ENCODE results near the gene WAS. TPM values are rescaled to one million over a fixed set of nuclear protein-coding genes. Genes with fewer than 3 reads are reported as not detected.

The WAS gene
- polyA plus RNA-seq (2013, experiment 1 of 2): 0.35 TPM
- 0.32 TPM for polyA plus RNA-seq (2013, experiment 2 of 2)

- Histone ChIP-seq H3K18ac (ENCODE audit: low read length) (no peak within 1 kb of the TSS), H2AK5ac (ENCODE audit: low read depth, low read length) (no peak within 1 kb of the TSS), H3K23ac (ENCODE audit: low read depth, low read length, poor library complexity) (no peak within 1 kb of the TSS), H3K4me2 (ENCODE audit: insufficient read depth, low read length, poor library complexity, severe bottlenecking) (no peak within 1 kb of the TSS), H2BK120ac (ENCODE audit: low read depth, low read length) (no peak within 1 kb of the TSS), H3K9ac (ENCODE audit: low read depth, low read length, poor library complexity) (no peak within 1 kb of the TSS), H2BK15ac (ENCODE audit: low read length) (no peak within 1 kb of the TSS), H4K91ac (ENCODE audit: low read depth, low read length, poor library complexity) (no peak within 1 kb of the TSS), H3K79me1 (ENCODE audit: low read depth, low read length) (no peaks in the 10 kb centered on the region), H3K36me3 (replicated peaks in 1 of 2; ENCODE audit: control insufficient read depth in 2 of 2, insufficient read depth in 2 of 2, low read length in 2 of 2) (no peaks in the 10 kb centered on the region), H3K4me1 (ENCODE audit: control insufficient read depth in 2 of 2, insufficient read depth in 1 of 2, low read depth in 1 of 2, low read length in 2 of 2) (peaks cover 0 to 11% of the 10 kb centered on the region in 2 donors), H3K14ac (ENCODE audit: low read length) (no peak within 1 kb of the TSS), H2BK5ac (ENCODE audit: low read length) (no peak within 1 kb of the TSS), H3K4me3 (ENCODE audit: low read length in 2 of 2) (no peak within 1 kb of the TSS), H2AFZ (ENCODE audit: low read length) (no peak within 1 kb of the TSS), H3K9me3 (replicated peaks in 1 of 2; ENCODE audit: control insufficient read depth in 2 of 2, insufficient read depth in 1 of 2, low read depth in 1 of 2, low read length in 2 of 2) (no peaks in the 10 kb centered on the region), H4K8ac (ENCODE audit: low read depth, low read length) (no peak within 1 kb of the TSS), H3K27ac (replicated peaks; ENCODE audit: low read length) (no peak within 1 kb of the TSS), H2BK12ac (ENCODE audit: low read length) (no peak within 1 kb of the TSS), H3K4ac (ENCODE audit: low read length) (no peak within 1 kb of the TSS), H3K27me3 (ENCODE audit: control insufficient read depth in 3 of 3, insufficient read depth in 3 of 3, low read depth in 1 of 3, low read length in 3 of 3) (no peaks in the 10 kb centered on the region)
- no peak for DNase-seq (ENCODE audit: low spot score)
- WGBS, 2 donors (ENCODE audit: extremely low coverage in 2 of 2, insufficient read length in 2 of 2, insufficient replicate concordance in 1 of 2): no CpG with 5 or more reads among the region's 13 CpGs
Observed at GRCh38 chrX:48683411-48683982, at the start of gene WAS. TSS of gene WAS (plus strand) at chrX:48683799. CDS start at chrX:48683854, 55 bp downstream.

- Histone ChIP-seq H3K9me3 (replicated peaks in 1 of 2; ENCODE audit: control insufficient read depth in 2 of 2, insufficient read depth in 1 of 2, low read depth in 1 of 2, low read length in 2 of 2) (no peaks in the 10 kb centered on the region), H3K14ac (ENCODE audit: low read length) (no peak overlapping the region), H2BK120ac (ENCODE audit: low read depth, low read length) (no peak overlapping the region), H3K9ac (ENCODE audit: low read depth, low read length, poor library complexity) (no peak overlapping the region), H2BK5ac (ENCODE audit: low read length) (no peak overlapping the region), H3K4me3 (ENCODE audit: low read length in 2 of 2) (no peak overlapping the region), H3K18ac (ENCODE audit: low read length) (no peak overlapping the region), H3K36me3 (replicated peaks in 1 of 2; ENCODE audit: control insufficient read depth in 2 of 2, insufficient read depth in 2 of 2, low read length in 2 of 2) (no peaks in the 10 kb centered on the region), H2AK5ac (ENCODE audit: low read depth, low read length) (no peak overlapping the region), H3K4ac (ENCODE audit: low read length) (no peak overlapping the region), H2BK15ac (ENCODE audit: low read length) (no peak overlapping the region), H3K23ac (ENCODE audit: low read depth, low read length, poor library complexity) (no peak overlapping the region), H3K4me2 (ENCODE audit: insufficient read depth, low read length, poor library complexity, severe bottlenecking) (no peak overlapping the region), H4K8ac (ENCODE audit: low read depth, low read length) (no peak overlapping the region), H4K91ac (ENCODE audit: low read depth, low read length, poor library complexity) (no peak overlapping the region), H3K4me1 (ENCODE audit: control insufficient read depth in 2 of 2, insufficient read depth in 1 of 2, low read depth in 1 of 2, low read length in 2 of 2) (no peaks in the 10 kb centered on the region), H3K79me1 (ENCODE audit: low read depth, low read length) (no peaks in the 10 kb centered on the region), H3K27me3 (ENCODE audit: control insufficient read depth in 3 of 3, insufficient read depth in 3 of 3, low read depth in 1 of 3, low read length in 3 of 3) (no peaks in the 10 kb centered on the region), H2AFZ (ENCODE audit: low read length) (no peak overlapping the region), H3K27ac (replicated peaks; ENCODE audit: low read length) (no peak overlapping the region), H2BK12ac (ENCODE audit: low read length) (no peak overlapping the region)
- DNase-seq (ENCODE audit: low spot score): no peak
- WGBS, 2 donors (ENCODE audit: extremely low coverage in 2 of 2, insufficient read length in 2 of 2, insufficient replicate concordance in 1 of 2): no CpG with 5 or more reads among the region's 1 CpG
Observed at GRCh38 chrX:48636301-48636700, 47.3 kb upstream of the WAS start.

GRCh38 chrX:48636776-48637175 is 46.8 kb upstream of the WAS start:
- Histone ChIP-seq H3K9ac (ENCODE audit: low read depth, low read length, poor library complexity) (no peak overlapping the region), H2BK15ac (ENCODE audit: low read length) (no peak overlapping the region), H3K9me3 (replicated peaks in 1 of 2; ENCODE audit: control insufficient read depth in 2 of 2, insufficient read depth in 1 of 2, low read depth in 1 of 2, low read length in 2 of 2) (no peaks in the 10 kb centered on the region), H3K14ac (ENCODE audit: low read length) (no peak overlapping the region), H2BK5ac (ENCODE audit: low read length) (no peak overlapping the region), H2AFZ (ENCODE audit: low read length) (peak overlapping the region; percentile 19), H3K23ac (ENCODE audit: low read depth, low read length, poor library complexity) (no peak overlapping the region), H3K36me3 (replicated peaks in 1 of 2; ENCODE audit: control insufficient read depth in 2 of 2, insufficient read depth in 2 of 2, low read length in 2 of 2) (no peaks in the 10 kb centered on the region), H3K4ac (ENCODE audit: low read length) (no peak overlapping the region), H4K8ac (ENCODE audit: low read depth, low read length) (no peak overlapping the region), H2BK120ac (ENCODE audit: low read depth, low read length) (no peak overlapping the region), H3K18ac (ENCODE audit: low read length) (no peak overlapping the region), H3K4me3 (ENCODE audit: low read length in 2 of 2) (no peak overlapping the region), H2BK12ac (ENCODE audit: low read length) (no peak overlapping the region), H3K27me3 (ENCODE audit: control insufficient read depth in 3 of 3, insufficient read depth in 3 of 3, low read depth in 1 of 3, low read length in 3 of 3) (no peaks in the 10 kb centered on the region), H2AK5ac (ENCODE audit: low read depth, low read length) (no peak overlapping the region), H3K4me2 (ENCODE audit: insufficient read depth, low read length, poor library complexity, severe bottlenecking) (no peak overlapping the region), H3K27ac (replicated peaks; ENCODE audit: low read length) (no peak overlapping the region), H4K91ac (ENCODE audit: low read depth, low read length, poor library complexity) (no peak overlapping the region), H3K4me1 (ENCODE audit: control insufficient read depth in 2 of 2, insufficient read depth in 1 of 2, low read depth in 1 of 2, low read length in 2 of 2) (no peaks in the 10 kb centered on the region), H3K79me1 (ENCODE audit: low read depth, low read length) (no peaks in the 10 kb centered on the region)
- WGBS, 2 donors (ENCODE audit: extremely low coverage in 2 of 2, insufficient read length in 2 of 2, insufficient replicate concordance in 1 of 2): no CpG with 5 or more reads among the region's 2 CpGs
- no peak for DNase-seq (ENCODE audit: low spot score)

GRCh38 chrX:48645669-48646068 is 37.9 kb upstream of the WAS start:
- Histone ChIP-seq H3K27ac (replicated peaks; ENCODE audit: low read length) (no peak overlapping the region), H3K4me3 (ENCODE audit: low read length in 2 of 2) (no peak overlapping the region), H2AFZ (ENCODE audit: low read length) (no peak overlapping the region), H3K23ac (ENCODE audit: low read depth, low read length, poor library complexity) (no peak overlapping the region), H3K36me3 (replicated peaks in 1 of 2; ENCODE audit: control insufficient read depth in 2 of 2, insufficient read depth in 2 of 2, low read length in 2 of 2) (no peaks in the 10 kb centered on the region), H3K9me3 (replicated peaks in 1 of 2; ENCODE audit: control insufficient read depth in 2 of 2, insufficient read depth in 1 of 2, low read depth in 1 of 2, low read length in 2 of 2) (no peaks in the 10 kb centered on the region), H3K18ac (ENCODE audit: low read length) (no peak overlapping the region), H2BK15ac (ENCODE audit: low read length) (no peak overlapping the region), H2BK12ac (ENCODE audit: low read length) (no peak overlapping the region), H3K14ac (ENCODE audit: low read length) (no peak overlapping the region), H3K9ac (ENCODE audit: low read depth, low read length, poor library complexity) (no peak overlapping the region), H2AK5ac (ENCODE audit: low read depth, low read length) (no peak overlapping the region), H3K27me3 (ENCODE audit: control insufficient read depth in 3 of 3, insufficient read depth in 3 of 3, low read depth in 1 of 3, low read length in 3 of 3) (no peaks in the 10 kb centered on the region), H3K79me1 (ENCODE audit: low read depth, low read length) (no peaks in the 10 kb centered on the region), H3K4me2 (ENCODE audit: insufficient read depth, low read length, poor library complexity, severe bottlenecking) (no peak overlapping the region), H2BK5ac (ENCODE audit: low read length) (no peak overlapping the region), H3K4ac (ENCODE audit: low read length) (no peak overlapping the region), H3K4me1 (ENCODE audit: control insufficient read depth in 2 of 2, insufficient read depth in 1 of 2, low read depth in 1 of 2, low read length in 2 of 2) (no peaks in the 10 kb centered on the region), H4K8ac (ENCODE audit: low read depth, low read length) (no peak overlapping the region), H2BK120ac (ENCODE audit: low read depth, low read length) (no peak overlapping the region), H4K91ac (ENCODE audit: low read depth, low read length, poor library complexity) (no peak overlapping the region)
- WGBS, 2 donors (ENCODE audit: extremely low coverage in 2 of 2, insufficient read length in 2 of 2, insufficient replicate concordance in 1 of 2): no CpG with 5 or more reads among the region's 7 CpGs
- no peak for DNase-seq (ENCODE audit: low spot score)
